Ramos (cell line): Measurements from ENCODE around the gene NTNG1.
"Not testable (repeated sequence)": the region's sequence is repeated elsewhere in the genome, so short reads cannot be mapped to it uniquely, and the experiment has no call there.

Source experiments
- in situ Hi-C: fragments of 300-500 bp; cut with MboI; formaldehyde crosslinking; loops from one replicate; pipeline ENCODE4 v1.14.3; 2022; ENCODE audit warnings: low sequenced_read_pairs; ENCODE audit not compliant: unreplicated experiment

The NTNG1 gene

DNA sequence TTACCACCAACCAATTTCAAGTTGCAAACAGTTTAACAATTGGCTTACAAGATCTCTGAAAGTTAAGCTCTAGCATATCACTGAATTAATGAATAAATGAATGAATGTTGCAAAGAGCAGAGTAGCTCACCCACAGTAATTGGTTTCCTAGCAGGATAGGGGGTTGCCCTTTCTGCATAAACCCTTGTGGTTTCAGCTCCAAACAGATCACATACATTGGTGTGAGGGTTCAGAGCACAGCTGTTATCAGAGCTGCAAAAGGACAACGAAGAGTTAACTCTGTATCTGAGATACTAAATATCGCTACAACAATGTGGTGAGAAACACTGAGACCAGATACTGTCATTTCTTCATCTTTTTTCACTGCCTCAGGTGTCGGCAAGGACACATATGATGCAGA is 46.6 kb downstream of the NTNG1 start:
- in situ Hi-C loops: no loop called here

DNA sequence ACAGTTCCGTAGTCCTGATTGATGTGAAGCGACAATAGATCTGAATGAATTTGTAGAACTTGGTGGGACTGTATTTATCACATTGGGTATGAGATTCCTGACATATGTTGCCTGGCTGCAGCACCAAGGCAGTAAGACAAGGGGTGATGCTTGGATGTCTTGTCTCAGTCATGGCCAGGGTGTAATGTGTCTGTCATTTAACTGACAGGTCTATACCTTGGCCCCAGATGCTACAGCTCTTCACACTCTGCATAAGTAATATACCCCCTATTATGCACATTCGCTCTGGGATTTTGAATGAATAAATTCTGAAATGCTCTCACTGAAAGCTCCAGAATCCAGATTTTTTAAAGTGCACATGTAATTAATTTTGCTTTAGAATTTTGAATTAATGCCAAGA is 47.3 kb downstream of the NTNG1 start:
- in situ Hi-C loops: no loop called here

DNA sequence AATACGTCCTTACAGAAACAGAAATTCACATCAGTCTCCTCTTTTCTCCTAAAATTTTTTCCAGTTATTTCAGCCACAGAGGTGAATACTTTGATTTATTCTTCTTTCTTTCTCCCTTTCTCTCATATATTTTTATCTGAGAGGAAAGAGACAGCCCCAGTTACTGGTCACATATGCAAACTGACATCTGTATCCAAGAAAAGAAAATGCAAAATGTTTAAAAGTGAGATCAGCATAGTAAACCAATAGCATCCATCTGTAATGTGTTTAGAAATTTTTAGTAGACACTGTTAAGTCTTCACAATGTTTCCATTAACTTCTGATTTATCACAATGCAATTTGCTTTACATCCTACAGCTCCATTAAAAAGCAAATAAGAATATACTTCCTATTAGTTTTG is 53.5 kb downstream of the NTNG1 start:
- in situ Hi-C loops: no loop called here

DNA sequence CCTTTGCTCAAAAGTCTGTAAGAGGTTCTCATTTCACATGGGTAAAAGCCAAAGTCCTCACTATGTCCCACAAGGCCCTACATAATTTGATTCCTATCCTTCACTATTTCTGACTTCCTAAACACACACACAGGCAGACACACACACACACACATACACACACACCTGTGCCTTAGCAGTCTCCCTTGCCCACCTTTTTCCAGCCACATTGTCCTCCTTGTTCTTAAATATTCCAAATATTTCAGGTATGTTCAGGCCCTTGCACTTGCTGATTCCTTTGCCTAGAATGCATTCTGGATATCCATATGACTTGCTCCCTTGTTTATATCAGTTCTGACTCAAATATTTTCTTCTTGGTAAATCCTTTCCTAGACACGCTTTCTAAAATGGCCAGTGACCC is 54.6 kb downstream of the NTNG1 start:
- in situ Hi-C loops: no loop called here

DNA sequence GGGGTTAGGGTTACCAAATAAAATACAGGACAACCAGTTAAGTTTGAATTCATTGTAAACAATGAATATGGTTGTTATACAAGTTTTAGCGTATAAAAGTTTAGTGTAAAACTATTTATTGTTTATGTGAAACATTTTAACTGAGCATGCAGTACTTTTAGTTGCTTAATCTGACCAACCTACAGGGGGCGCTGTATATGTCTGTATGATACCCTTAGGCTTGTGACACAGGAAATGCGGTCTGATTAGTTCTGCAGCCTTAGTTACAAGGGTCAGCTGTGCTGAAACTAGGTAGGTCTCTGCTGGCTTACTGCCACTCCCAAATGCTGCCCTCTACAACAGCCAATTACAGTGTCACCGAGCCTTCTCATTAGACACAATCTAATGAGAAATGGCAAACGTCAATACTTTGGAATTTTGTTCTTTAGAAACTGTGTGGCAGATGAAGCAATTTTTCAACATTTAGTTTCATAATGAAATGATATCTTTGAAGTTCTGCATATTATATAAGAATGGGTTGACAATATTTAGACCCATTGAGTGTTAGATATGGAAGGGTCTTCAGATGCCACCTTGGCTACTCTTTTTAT is 56.2 kb downstream of the NTNG1 start:
- in situ Hi-C loops: no loop called here

DNA sequence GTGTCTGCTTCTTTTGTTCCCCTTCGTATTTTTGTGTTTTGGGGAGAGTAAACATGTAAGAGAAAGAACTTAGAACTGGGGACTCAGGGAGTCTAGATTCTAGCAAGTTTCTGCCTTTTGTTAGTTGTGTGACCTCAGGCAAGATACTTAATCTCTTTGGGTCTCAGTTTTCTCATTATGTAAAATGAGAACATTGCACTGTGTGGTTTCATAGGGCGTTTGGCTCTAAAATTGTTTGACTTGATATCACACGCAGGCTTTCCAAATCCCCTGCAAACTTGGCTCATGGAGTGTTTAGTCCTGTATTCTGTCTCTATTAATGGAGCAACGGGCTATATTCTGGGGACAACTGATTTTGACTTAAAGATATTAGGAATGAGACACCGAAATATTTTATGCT is 57.7 kb downstream of the NTNG1 start:
- in situ Hi-C loops: no loop called here

DNA sequence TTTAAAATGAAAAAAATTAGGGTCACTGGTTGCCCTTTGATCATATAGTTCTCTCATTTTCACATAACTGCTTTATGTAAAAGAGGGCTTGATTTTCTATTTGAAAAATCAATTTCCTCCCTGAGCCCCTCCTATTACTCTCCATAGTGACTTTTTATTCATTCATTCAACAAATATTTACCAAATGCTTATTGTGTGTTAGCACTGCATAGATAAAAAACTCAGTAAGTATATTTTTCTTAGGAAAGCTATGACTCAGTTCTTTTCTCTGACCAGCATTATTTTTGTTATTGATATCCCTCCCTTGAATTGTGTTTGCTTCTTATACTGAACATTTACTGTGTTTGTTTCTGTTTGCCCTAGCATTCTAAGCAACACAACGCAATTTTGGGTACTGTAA is 59.8 kb downstream of the NTNG1 start:
- in situ Hi-C loops: no loop called here

DNA sequence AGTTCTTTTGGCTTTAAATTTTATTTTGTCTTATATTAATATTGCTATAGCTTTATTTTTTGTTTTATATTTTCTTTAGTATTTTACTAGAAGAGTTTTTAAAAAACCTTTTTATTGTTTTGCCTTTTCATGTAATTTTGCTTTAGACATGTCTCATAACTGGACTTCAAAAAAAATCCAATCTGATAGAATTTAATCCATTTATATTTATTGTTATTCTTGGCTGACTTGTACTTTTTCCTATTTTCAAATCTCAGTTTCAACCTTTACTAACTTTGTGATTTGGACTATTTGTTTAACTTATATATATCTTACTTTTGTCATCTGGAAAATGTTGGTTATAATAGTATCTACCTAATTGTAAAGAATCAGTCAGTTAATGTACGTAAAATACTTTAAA is 61.2 kb downstream of the NTNG1 start:
- in situ Hi-C loops: no loop called here

DNA sequence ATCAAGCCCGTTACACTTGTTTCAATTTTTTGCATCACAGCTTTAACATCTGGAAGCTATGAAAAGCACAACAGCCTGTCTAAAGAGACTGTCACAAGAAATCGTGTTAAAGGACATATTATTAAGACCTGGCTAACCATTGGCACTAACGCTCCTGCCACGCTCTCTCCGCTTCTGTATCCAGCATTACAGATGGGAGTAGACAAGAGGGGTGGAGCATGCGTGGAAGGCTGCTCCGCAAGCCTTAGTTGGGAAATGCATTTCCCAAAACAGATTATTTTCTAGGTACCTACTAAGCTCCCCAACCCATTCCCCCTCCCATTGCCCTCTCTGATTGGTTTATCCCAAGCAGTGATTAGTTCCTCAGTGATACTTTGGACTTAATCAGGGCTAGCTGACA is 72.4 kb downstream of the NTNG1 start:
- in situ Hi-C loops: no loop called here

DNA sequence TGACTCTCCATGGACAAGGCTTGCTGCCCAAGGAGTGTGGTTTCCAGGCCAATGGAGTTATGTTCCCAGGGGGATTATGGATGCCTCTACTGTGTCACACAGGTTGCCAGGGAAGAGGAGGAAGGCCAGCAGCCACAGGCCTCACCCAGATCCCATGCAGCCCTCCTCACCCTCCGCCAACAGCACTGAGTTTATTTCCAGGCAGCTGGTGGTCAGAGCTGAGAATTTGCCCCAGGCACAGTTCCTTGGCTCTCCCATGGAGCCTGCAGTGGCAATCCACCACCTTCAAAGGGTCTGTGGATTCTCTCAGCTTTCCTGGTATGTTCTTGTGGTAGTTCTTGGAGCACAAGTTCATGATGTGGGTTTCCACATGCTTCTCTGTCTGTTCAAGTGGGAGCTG is 79.2 kb downstream of the NTNG1 start:
- in situ Hi-C loops: no loop called here

DNA sequence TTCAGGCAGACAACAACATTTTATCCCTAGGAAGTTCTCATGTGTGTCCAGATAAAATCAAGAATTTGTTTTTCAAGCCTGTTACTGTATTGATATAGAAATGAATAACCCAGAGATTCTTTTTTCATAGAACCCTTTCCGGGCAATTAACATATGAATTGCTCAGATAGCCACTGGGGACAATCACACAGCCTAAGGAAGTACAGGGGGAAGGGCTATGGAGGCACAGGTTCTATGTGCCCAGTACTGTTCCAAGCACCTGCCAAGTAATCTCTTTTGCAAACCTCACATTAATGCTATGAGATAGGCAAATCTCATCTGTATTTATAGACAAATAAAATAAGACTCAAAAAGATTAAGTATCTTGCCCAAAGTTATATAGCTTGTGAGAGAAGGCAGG is 84.9 kb downstream of the NTNG1 start:
- in situ Hi-C loops: no loop called here

DNA sequence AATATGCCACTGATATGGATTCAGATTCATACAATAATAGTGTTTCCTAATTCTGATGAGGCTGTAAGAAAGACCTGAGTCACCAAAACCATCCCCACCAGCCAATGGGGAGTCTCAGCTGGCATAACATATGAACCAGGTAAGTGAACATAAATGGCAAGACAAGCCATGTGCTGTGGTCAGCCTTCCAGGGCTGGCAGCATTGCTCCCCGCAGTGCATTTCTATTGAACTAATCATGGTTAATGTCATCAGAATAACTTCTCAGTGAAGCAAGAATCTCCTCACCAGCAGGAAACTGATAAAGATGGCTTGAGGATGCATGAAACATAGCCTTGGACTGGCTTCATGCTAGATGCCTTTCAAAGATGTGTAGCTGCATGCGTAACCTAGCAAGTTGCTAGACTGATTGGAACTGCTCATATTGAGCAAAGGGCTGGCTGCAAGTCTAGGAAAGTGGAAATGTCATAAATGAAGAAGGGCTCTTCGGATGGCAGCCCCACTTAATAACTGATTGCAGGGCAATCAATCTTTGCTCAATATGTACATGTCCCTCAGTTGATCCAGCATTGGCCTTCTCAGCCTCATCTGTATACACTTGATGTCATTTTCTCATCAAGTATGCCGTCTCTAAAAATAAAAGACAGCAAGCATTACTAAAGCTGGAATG is 88.0 kb downstream of the NTNG1 start:
- in situ Hi-C loops: no loop called here

DNA sequence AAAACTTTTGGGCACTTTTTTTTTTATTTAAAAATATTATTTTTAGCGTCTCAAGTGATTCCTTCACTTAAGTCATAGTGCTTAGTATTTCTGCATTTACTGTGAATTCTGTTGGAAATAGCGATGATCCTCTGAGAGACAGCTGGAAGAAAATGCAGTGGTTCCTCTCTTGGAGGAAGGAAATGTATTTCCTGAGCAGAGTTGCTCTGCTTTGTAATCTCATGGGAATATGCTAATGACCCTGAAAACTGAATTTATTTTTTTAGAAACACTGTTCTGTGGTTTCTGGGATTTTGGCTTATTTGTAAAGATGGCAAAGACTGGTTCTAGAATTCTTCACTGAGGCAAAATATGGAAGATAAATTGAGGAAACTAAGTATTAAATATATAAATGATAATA is 88.9 kb downstream of the NTNG1 start:
- in situ Hi-C loops: no loop called here

DNA sequence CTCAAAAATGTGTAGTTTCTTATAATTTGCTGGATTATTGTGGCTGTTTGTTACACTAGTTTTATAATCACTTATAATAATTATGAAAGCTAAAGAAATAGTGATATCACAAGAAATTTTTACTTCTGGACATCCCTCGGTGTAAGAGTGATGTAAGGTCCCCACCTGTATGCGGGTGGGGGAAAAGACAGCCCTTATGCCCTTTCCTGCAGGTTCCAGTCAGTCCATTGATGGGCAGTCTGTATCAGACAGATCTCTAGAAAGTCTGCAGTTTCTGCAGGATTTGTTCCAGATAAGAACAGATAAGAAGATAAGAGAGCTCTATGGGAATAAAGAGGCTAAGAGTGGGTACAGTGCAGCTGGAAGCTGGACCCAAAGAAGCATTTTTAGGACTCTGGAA is 89.3 kb downstream of the NTNG1 start:
- in situ Hi-C loops: no loop called here

DNA sequence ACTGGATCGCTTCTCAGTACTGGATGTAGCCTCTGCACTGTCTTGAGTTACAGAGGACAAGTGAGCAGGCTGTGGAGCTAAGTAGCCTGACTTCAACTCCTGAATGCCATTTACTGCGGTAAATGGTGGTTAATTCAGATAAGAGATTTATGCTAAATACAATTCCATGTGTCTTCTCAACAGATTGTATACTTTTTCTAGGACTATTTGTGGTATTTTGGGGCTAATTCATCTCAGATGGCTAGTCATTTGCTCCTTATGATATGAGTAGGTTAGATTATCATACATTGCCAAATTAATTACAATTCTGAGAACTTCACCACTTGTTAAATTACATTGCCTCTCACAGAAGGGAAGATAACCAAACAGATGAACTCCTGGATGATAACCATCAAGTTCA is 90.5 kb downstream of the NTNG1 start:
- in situ Hi-C loops: no loop called here

DNA sequence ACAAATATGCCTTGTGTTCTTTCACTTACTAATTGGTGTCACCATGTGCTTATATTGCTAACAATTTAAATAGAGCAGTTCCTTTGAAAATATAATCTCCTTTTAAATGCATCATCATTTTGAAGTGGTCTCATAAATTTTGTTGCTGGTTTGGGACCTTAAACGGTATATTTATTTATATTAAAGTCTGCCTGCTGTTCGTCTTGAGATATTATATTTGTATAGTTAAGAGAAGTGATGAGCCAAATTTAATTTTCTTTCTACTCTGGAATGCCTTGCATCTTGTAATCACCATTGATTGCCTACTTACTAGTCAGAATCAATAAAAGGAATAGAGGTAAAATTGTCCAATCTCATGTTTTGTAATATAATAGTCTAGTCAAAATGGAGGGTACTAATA is 91.6 kb downstream of the NTNG1 start:
- in situ Hi-C loops: no loop called here

DNA sequence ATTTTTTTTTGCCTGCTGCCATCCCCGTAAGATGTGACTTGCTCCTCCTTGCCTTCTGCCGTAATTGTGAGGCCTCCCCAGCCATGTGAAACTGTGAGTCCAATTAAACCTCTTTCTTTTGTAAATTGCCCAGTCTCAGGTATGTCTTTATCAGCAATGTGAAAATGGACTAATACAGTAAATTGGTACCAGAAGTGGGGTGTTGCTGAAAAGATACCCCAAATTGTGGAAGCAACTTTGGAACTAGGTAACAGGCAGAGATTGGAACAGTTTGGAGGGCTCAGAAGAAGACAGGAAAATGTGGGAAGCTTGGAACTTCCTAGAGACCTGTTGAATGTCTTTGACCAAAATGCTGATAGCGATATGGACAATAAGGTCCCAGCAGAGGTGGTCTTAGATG is 95.9 kb downstream of the NTNG1 start:
- in situ Hi-C loops: not testable (repeated sequence)

DNA sequence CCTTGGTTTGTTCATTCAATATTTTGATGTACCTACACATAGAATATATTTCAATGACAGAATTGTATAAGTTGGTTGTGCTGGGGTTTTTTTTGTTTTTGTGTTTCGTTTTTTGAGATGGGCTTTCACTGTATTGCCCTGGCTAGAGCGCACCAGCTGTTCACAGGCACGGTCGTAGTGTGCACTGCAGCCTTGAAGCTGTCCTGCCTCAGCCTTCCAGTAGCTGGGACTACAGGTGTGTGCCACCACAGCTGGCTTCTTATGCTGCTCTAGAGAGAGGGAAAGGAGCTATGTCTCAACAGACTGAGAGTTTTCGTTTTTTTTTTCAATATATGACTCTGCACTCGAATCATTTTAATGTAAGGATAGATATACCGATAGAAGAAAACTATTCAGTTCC is 102.6 kb downstream of the NTNG1 start:
- in situ Hi-C loops: no loop called here

DNA sequence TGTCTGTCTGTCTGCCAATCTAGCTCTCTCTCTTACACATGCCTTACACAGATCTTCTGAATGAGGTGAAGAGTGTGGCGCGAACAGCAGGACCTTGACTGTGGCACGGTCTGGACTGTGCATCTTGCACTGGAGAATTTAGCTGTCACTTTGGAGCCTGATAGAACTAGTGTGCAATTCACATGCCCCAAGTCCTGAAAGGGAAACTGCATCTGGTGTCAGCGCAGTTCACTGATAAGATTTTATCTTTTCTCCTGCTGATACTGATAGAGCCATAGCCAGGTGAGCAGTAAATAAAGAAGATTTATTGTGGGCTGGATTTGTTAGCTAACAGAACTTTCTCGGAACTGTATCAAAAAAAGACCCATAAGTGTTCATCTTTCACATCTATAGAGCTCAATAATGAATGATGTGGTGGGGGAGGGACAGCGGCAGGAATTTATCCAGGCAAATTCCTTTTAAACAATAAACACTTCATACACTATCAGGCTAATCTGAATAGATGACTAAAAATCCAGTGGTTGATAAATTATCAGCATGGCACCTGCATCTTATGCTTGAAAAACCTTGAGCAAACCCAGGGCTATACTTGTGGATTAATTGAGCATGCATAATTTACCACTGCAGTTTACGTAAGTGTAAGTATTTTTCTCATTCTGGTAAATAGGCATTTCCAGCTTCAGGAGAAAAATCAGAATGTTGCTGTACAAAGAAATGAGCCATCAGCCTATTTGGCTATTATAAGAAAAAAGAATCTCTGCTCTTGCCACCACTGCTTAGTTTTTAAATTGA is 104.1 kb downstream of the NTNG1 start:
- in situ Hi-C loops: no loop called here

DNA sequence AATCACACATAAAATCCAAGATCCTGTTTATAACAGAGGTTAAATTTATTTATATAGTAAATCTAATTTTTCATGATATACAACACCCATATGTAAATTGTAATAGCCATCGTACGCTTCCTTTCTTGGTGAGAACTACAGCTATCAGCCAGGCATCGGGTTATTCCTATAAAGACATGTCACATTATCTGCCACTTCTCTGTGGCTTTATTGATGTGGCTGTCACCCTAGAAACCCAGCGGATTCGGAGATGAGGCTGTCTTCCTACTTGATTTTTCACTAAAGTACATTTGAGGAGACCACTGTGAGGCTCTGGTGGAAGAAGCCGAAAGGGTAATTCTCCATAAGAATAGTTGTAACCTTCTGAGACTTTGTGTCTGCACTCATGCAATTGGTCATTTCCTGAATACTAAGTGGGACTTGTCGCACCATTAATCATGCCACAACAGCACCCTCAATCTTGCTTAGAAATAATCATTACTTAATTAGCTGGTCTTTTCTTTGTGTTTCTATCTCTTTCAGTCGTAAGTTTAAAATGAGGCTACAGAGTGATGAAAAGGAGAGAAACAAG is 106.0 kb downstream of the NTNG1 start:
- in situ Hi-C loops: no loop called here

DNA sequence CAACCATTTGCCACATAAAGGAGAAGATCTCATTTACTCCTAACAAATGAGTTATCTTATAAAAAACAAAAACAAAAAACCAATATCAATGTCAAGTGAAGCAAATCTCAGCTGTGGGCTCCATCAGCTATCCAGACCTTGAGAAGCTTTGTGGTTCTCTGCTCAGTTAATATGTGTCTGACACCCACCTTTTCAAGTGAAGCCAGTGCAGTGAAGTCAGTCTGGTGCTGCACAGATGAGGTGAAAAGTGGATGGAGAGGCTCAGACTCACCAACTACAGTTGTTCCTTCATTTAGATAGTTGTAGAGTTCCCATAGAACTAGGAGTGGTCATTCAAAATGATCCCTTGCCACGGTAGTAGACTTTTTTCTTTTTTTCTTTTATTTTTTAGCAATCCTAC is 106.8 kb downstream of the NTNG1 start:
- in situ Hi-C loops: no loop called here
